GM21723 (cell line): ENCODE measurements around the gene CCDC33.

Experiments
- ATAC-seq: cut with Tn5 transposase; IDR thresholded peaks from one replicate; pipeline ENCODE4 v1.9.1; 2021; ENCODE audit warnings: mild to moderate bottlenecking, moderate library complexity; ENCODE audit not compliant: unreplicated experiment

The CCDC33 gene

GRCh38 chr15:74330861-74331408, 94.8 kb downstream of the CCDC33 start:
- no peak for ATAC-seq

GRCh38 chr15:74332011-74332410, 95.9 kb downstream of the CCDC33 start:
- no peak for ATAC-seq

- no peak for ATAC-seq
Measured at GRCh38 chr15:74332611-74333010, 96.5 kb downstream of the CCDC33 start.

- ATAC-seq = no peak
Measured at GRCh38 chr15:74333093-74333492, 97.0 kb downstream of the CCDC33 start.

GRCh38 chr15:74333662-74334061, 97.5 kb downstream of the CCDC33 start:
- ATAC-seq = no peak

- no peak for ATAC-seq
Measured at GRCh38 chr15:74334127-74334526, 98.0 kb downstream of the CCDC33 start.

GRCh38 chr15:74335396-74335795, 99.3 kb downstream of the CCDC33 start:
- ATAC-seq = no peak

GRCh38 chr15:74336061-74337005, 100.2 kb downstream of the CCDC33 start:
- no peak for ATAC-seq

GRCh38 chr15:74337146-74337545, 101.0 kb downstream of the CCDC33 start:
- no peak for ATAC-seq

- no peak for ATAC-seq
Measured at GRCh38 chr15:74337607-74338211, 101.6 kb downstream of the CCDC33 start.

- no peak for ATAC-seq
Measured at GRCh38 chr15:74338676-74339075, 102.5 kb downstream of the CCDC33 start.

GRCh38 chr15:74339371-74339770, 103.2 kb downstream of the CCDC33 start:
- ATAC-seq = no peak

GRCh38 chr15:74340150-74340549, 104.0 kb downstream of the CCDC33 start:
- no peak for ATAC-seq

- no peak for ATAC-seq
Measured at GRCh38 chr15:74343127-74343796, 107.1 kb downstream of the CCDC33 start.

- ATAC-seq = no peak
Measured at GRCh38 chr15:74343797-74344127, 107.6 kb downstream of the CCDC33 start.

- no peak for ATAC-seq
Measured at GRCh38 chr15:74345051-74345450, 108.9 kb downstream of the CCDC33 start.

GRCh38 chr15:74347757-74348250, 111.7 kb downstream of the CCDC33 start:
- no peak for ATAC-seq

- ATAC-seq = no peak
Measured at GRCh38 chr15:74349241-74349778, 113.2 kb downstream of the CCDC33 start.

- ATAC-seq = no peak
Measured at GRCh38 chr15:74350295-74351275, 114.5 kb downstream of the CCDC33 start.

- ATAC-seq = no peak
Measured at GRCh38 chr15:74351670-74352069, 115.5 kb downstream of the CCDC33 start.
